Endothelial cell of umbilical vein (primary cell): ENCODE measurements around the gene NPB. TPM values are rescaled to one million over a fixed set of nuclear protein-coding genes. Genes with fewer than 3 reads are reported as not detected.

Experiments
- BruUV-seq: library from RNA; stranded (reverse); fragments of 400-500 nt; replicated peaks from 2 replicates; lab custom pipeline; 2021; lab: Mats Ljungman, UMichigan
- CTCF ChIA-PET: fragments of 300-600, 350-600 bp; sonication (Branson Sonifier 250); formaldehyde crosslinking; loops from one replicate; lab custom pipeline; 2021; ENCODE audit warnings: antibody characterized with exemption, inconsistent platforms; lab: Charles Lee
- POLR2A ChIA-PET: fragments of 300-600, 350-600 bp; sonication (Branson Sonifier 250); formaldehyde crosslinking; loops from one replicate; lab custom pipeline; 2021; ENCODE audit warnings: antibody characterized with exemption, inconsistent platforms; lab: Charles Lee
- DNase-seq: peaks from one replicate; pipeline ENCODE4 v3.0.0-alpha.2; 2011; ENCODE audit warnings: low read depth, low spot score
- FAIRE-seq: peaks from 2 replicates; lab custom pipeline; 2011; peaks lifted over from hg19 to GRCh38; lab: Jason Lieb, UNC
- H2AFZ ChIP-seq: 2 replicates; pipeline ENCODE4 v1.6.0; 2012; ENCODE audit warnings: low read depth, low read length, control low read depth, inconsistent platforms
- H3K27ac ChIP-seq: 2 replicates; pipeline ENCODE4 v1.5.1; 2011; ENCODE audit warnings: low read depth, mild to moderate bottlenecking, control low read depth, low read length, moderate library complexity; ENCODE audit not compliant: insufficient read depth
- H3K27me3 ChIP-seq, 2 experiments: 2 replicates each; pipeline versions ENCODE4 v1.6.0 to v1.6.1; 2011; ENCODE audit warnings: low read length in 2 of 2, mixed read lengths in 1 of 2; ENCODE audit not compliant: control insufficient read depth in 2 of 2, insufficient read depth in 2 of 2
- H3K36me3 ChIP-seq, 2 experiments: 2 replicates in 1 of 2; 3 replicates in 1 of 2; pipeline ENCODE4 v1.5.1; 2011; ENCODE audit warnings: low read length in 2 of 2, mild to moderate bottlenecking in 1 of 2, moderate library complexity in 1 of 2; ENCODE audit not compliant: control insufficient read depth in 2 of 2, insufficient read depth in 2 of 2; ENCODE audit errors: extremely low read depth in 1 of 2
- H3K4me1 ChIP-seq: 3 replicates; pipeline ENCODE4 v1.5.1; 2011; ENCODE audit warnings: mild to moderate bottlenecking, low read length; ENCODE audit not compliant: control insufficient read depth, insufficient read depth; ENCODE audit errors: extremely low read depth
- H3K4me2 ChIP-seq: 2 replicates; pipeline ENCODE4 v1.6.1; 2011; ENCODE audit warnings: low read length, control low read depth, mixed read lengths; ENCODE audit not compliant: insufficient read depth
- H3K4me3 ChIP-seq, 3 experiments: fragments of 200-600 bp in 1 of 3; sonication (generic), shearing (Covaris generic) in 1 of 3; replicated peaks in 1 of 3; 2 replicates each; pipeline ENCODE4 v1.5.1; 2011 to 2016; ENCODE audit warnings: control low read depth in 3 of 3, low read length in 3 of 3, mild to moderate bottlenecking in 2 of 3, inconsistent platforms in 1 of 3, low read depth in 1 of 3, moderate library complexity in 1 of 3; ENCODE audit not compliant: insufficient read depth in 1 of 3
- H3K79me2 ChIP-seq: 2 replicates; pipeline ENCODE4 v1.6.0; 2012; ENCODE audit warnings: low read length, inconsistent platforms; ENCODE audit not compliant: control insufficient read depth, insufficient read depth
- H3K9ac ChIP-seq: replicated peaks from 2 replicates; pipeline ENCODE3; 2011; ENCODE audit warnings: low read length, control low read depth; ENCODE audit not compliant: insufficient read depth; ENCODE audit errors: extremely low read depth
- H3K9me1 ChIP-seq: replicated peaks from 3 replicates; pipeline ENCODE4 v1.6.0; 2011; ENCODE audit warnings: mild to moderate bottlenecking, low read length; ENCODE audit not compliant: control insufficient read depth, insufficient read depth; ENCODE audit errors: extremely low read depth
- H3K9me3 ChIP-seq: replicated peaks from 2 replicates; pipeline ENCODE4 v1.5.1; 2012; ENCODE audit warnings: low read length, inconsistent platforms; ENCODE audit not compliant: control insufficient read depth, insufficient read depth
- H4K20me1 ChIP-seq: replicated peaks from 2 replicates; pipeline ENCODE3; 2011; ENCODE audit warnings: mild to moderate bottlenecking, low read length; ENCODE audit not compliant: control insufficient read depth, insufficient read depth; ENCODE audit errors: extremely low read depth
- CTCF ChIP-seq, 2 donors: IDR thresholded peaks; 1 replicate in 1 of 2; 2 replicates in 1 of 2; pipeline ENCODE4 v1.5.1; 2011; ENCODE audit warnings: low read length in 2 of 2, mild to moderate bottlenecking in 2 of 2, moderate library complexity in 2 of 2, control low read depth in 1 of 2, inconsistent platforms in 1 of 2, low read depth in 1 of 2; ENCODE audit not compliant: insufficient read depth in 1 of 2; ENCODE audit errors: extremely low read depth in 1 of 2
- EZH2 ChIP-seq: IDR thresholded peaks from 2 replicates; pipeline ENCODE4 v1.6.1; 2012; ENCODE audit warnings: borderline replicate concordance, low read depth, mild to moderate bottlenecking, moderate library complexity, low read length, inconsistent platforms; ENCODE audit not compliant: severe bottlenecking
- FOS ChIP-seq: IDR thresholded peaks from 2 replicates; pipeline ENCODE4 v1.6.1; 2011; ENCODE audit warnings: mild to moderate bottlenecking, low read length, moderate library complexity, borderline replicate concordance; ENCODE audit not compliant: insufficient read depth
- GATA2 ChIP-seq: IDR thresholded peaks from 2 replicates; pipeline ENCODE4 v1.7.0; 2011; ENCODE audit warnings: low read depth, mild to moderate bottlenecking, moderate library complexity, mixed read lengths, low read length; ENCODE audit not compliant: insufficient read length, insufficient read depth
- JUN ChIP-seq: IDR thresholded peaks from 2 replicates; pipeline ENCODE4 v1.6.1; 2011; ENCODE audit warnings: borderline replicate concordance, low read depth; ENCODE audit not compliant: insufficient read length, insufficient read depth
- MAX ChIP-seq: IDR thresholded peaks from 2 replicates; pipeline ENCODE4 v1.6.1; 2011; ENCODE audit not compliant: insufficient read depth, insufficient read length
- MYC ChIP-seq: IDR thresholded peaks from one replicate; pipeline ENCODE4 v1.6.1; 2011; ENCODE audit warnings: mild to moderate bottlenecking, low read depth, low read length
- POLR2A ChIP-seq: IDR thresholded peaks from 2 replicates; pipeline ENCODE4 v1.6.1; 2012; ENCODE audit warnings: low read depth, mild to moderate bottlenecking, control low read depth, low read length
- POLR2AphosphoS5 ChIP-seq: IDR thresholded peaks from 2 replicates; pipeline ENCODE4 v1.6.1; 2012; ENCODE audit warnings: low read depth, mild to moderate bottlenecking, control low read depth, low read length, moderate library complexity; ENCODE audit not compliant: insufficient read depth
- dilution Hi-C: fragments of 300-500 bp; cut with MboI; formaldehyde crosslinking; loops from one replicate; pipeline ENCODE4 v1.15.0; 2019; ENCODE audit warnings: low sequenced_read_pairs; ENCODE audit not compliant: extremely low pct_ligation_motif_present
- intact Hi-C: fragments of 100-400 bp; cut with micrococcal nuclease; formaldehyde crosslinking; loops from one replicate; pipeline ENCODE4 v1.10.0; 2022
- polyA plus RNA-seq, 4 experiments: library from polyadenylated mRNA; depleted of rRNA in 3 of 4; stranded (reverse) in 3 of 4; unstranded in 1 of 4; fragments of >200 nt; gene quantifications; 2 replicates each; pipeline versions ENCODE4 v1.2.1 to v1.2.3, GENCODE V29; 2011 to 2012; ENCODE audit warnings: missing spikeins in 1 of 4
- total RNA-seq: library from RNA; stranded (reverse); gene quantifications from 2 replicates; pipeline ENCODE4 v1.2.3, GENCODE V29; 2021

The NPB gene
- total and polyA plus RNA-seq, 2 donors (not counting 3 experiments of a cell fraction or from before 2014, with no cell fraction given) = 0.33 to 0.42 TPM

GRCh38 chr17:81878294-81878693, 23.7 kb upstream of the NPB start:
- no peak overlapping the region for H3K27ac ChIP-seq
- H3K36me3 ChIP-seq = peaks cover 3 to 4% of the 10 kb centered on the region in 2 experiments
- H3K9me3 ChIP-seq = no peaks in the 10 kb centered on the region
- no peak for FAIRE-seq
- TF ChIP-seq MAX (no peak), JUN (no peak), GATA2 (no peak), EZH2 (no peak), CTCF (IDR thresholded peaks at IDR 0.05; ENCODE audit: extremely low read depth in 1 of 2, insufficient read depth in 1 of 2, low read depth in 1 of 2, low read length in 2 of 2) (no peak), POLR2A (no peak), MYC (no peak), POLR2AphosphoS5 (no peak), FOS (no peak)
- H3K27me3 ChIP-seq = no peaks in the 10 kb centered on the region
- no peaks in the 10 kb centered on the region for H3K4me1 ChIP-seq
- no peak overlapping the region for H2AFZ ChIP-seq
- BruUV-seq = no TSS peak
- intact Hi-C loops = no loop called here
- H3K4me3 ChIP-seq = no peak overlapping the region
- no peak for DNase-seq
- H3K9me1 ChIP-seq = no peaks in the 10 kb centered on the region
- POLR2A ChIA-PET = no interaction called here
- CTCF ChIA-PET = no interaction called here
- no peak overlapping the region for H3K9ac ChIP-seq
- no peaks in the 10 kb centered on the region for H4K20me1 ChIP-seq
- no peaks in the 10 kb centered on the region for H3K79me2 ChIP-seq
- dilution Hi-C loops = no loop called here
- H3K4me2 ChIP-seq = no peak overlapping the region
